ENCODE data around the gene C5orf47.

The C5orf47 gene

GRCh38 chr5:173988554-173989431 lies at the start of gene C5orf47:
C5orf47 (plus strand) TSS chr5:173989170; CDS start chr5:173989264, 94 bp downstream.
- DNase-seq (ENCODE audit: low read depth), result no peak

DNA sequence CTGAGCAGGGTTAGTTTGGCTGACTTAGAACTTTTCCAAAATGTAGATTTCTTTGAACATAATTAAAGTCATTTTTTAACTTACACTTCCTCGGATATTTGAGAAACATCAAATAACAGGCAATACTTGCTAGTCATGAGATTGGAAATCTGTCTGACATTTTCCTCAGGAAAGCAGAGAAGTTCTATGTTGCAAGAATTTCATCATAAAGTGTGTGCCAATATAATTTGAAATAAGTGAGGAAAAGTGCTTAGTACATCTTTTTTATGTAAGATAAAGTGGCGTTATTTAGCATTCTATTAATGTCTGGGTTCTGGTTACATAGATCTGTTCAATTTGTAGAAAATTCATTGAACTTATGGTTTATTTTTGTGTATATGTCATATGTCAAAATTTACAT lies 48.7 kb upstream of the C5orf47 start:
- no peak for DNase-seq (ENCODE audit: low read depth)

- no peak for DNase-seq (ENCODE audit: low read depth)
Measured at GRCh38 chr5:173941102-173941501, 47.9 kb upstream of the C5orf47 start.

DNA sequence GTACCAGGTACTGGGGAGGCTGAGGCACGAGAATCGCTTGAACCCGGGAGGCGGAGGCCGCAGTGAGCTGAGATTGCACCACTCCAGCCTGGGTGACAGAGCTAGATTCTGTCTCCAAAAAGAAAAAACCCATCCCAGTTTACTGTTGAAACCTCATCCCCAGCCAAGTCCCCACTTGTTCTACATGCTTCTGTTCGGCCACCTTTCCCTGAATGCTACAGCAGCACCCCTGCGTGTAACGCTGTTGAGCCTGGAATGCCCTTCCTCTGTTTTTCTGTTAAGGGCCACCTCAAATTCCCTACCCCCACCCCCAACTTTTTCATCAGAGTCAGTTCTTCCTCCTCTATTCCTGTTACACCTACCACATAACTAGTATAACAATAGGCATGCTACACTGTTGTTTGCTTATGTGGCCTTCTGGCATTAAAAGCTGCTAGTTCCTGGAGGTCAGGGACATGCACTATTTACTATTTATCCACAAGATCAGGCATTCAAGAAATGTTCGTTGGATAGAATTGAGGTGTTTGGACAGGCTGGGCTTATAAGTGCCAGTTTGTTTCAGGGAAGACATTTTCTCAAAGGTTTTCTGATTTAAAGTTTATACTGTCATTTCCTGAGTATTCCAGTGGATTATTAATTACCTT lies 47.1 kb upstream of the C5orf47 start:
- no peak for DNase-seq (ENCODE audit: low read depth)

- DNase-seq (ENCODE audit: low read depth), result no peak
Measured at GRCh38 chr5:173944511-173944910, 44.5 kb upstream of the C5orf47 start.

- no peak for DNase-seq (ENCODE audit: low read depth)
Measured at GRCh38 chr5:173945160-173945559, 43.8 kb upstream of the C5orf47 start.

GRCh38 chr5:173946323-173946722 lies 42.6 kb upstream of the C5orf47 start:
- DNase-seq (ENCODE audit: low read depth), result no peak

- DNase-seq (ENCODE audit: low read depth), result no peak
Measured at GRCh38 chr5:173950829-173951228, 38.1 kb upstream of the C5orf47 start.

DNA sequence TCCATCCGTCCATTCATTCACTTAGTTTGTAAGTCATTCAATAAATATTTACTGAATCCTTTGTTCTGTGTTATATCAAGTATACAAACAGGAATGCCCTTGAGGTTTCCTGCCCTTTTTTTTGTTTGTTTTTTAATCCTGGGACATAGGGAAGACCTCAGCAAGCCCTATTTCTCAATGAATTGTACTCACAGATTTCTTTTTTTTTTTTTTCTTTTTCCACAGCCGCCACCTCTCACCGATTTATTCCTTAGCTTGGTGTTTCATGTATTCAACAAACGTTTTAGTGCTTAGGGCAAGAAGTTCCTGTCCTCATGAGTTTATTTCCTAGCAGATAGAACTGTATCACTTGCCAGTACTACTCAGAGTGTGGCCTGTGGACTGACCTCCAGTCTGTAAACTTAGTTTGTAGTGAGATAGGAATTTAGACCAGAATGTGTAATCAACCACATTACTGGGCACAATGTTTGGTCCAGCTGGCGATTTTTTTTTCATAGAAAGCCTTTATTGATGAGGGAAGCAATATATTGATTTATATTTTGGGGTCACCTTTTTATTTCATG lies 35.4 kb upstream of the C5orf47 start:
- DNase-seq (ENCODE audit: low read depth), result no peak

DNA sequence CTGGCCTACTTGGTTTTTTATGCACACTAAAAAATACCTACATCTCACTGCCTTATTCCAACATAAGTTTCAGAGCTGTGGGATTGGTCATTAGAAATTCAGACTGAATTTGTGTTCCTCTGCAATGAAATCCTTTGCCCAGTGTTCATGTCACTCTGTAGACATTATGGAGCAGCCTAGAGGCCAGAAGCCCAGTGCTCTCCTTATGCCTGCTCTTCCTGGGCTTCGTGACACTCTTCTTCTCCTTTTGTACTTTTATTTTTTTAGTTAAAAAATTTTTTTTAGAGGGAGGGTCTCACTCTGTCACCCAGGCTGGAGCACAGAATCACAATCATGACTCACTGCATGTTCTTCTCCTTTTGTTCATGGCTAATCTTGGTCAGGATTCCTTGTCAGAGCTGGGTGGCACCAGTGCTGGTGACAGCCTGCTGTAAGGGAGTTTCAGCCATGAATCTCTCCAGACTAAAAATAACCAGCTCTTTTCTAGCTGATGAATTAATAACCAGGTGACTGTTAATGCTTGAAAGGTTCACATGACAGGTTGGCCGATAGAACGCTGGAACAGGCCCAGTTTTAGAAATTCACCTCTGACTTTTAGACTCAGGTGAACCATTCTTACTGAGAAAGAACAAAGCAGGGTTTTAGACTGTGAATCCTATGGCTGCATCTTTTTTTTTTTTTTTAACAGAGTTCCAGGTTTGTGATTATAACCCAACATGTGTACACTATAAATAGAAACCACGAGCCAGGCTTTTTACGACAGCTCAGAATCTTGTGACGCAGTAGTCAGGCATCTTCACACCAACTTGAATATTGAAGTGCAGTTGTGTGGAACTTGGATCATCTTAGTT lies 34.1 kb upstream of the C5orf47 start:
- DNase-seq (ENCODE audit: low read depth), result no peak

- DNase-seq (ENCODE audit: low read depth), result no peak
Measured at GRCh38 chr5:173960986-173961385, 28.0 kb upstream of the C5orf47 start.

- no peak for DNase-seq (ENCODE audit: low read depth)
Measured at GRCh38 chr5:173961418-173961817, 27.6 kb upstream of the C5orf47 start.

GRCh38 chr5:173962436-173962972 lies 26.5 kb upstream of the C5orf47 start:
- no peak for DNase-seq (ENCODE audit: low read depth)

GRCh38 chr5:173963182-173963838 lies 25.7 kb upstream of the C5orf47 start:
- DNase-seq (ENCODE audit: low read depth), result no peak

- no peak for DNase-seq (ENCODE audit: low read depth)
Measured at GRCh38 chr5:173963867-173964441, 25.0 kb upstream of the C5orf47 start.

GRCh38 chr5:173964506-173964905 lies 24.5 kb upstream of the C5orf47 start:
- DNase-seq (ENCODE audit: low read depth), result no peak

GRCh38 chr5:173967241-173967640 lies 21.7 kb upstream of the C5orf47 start:
- DNase-seq (ENCODE audit: low read depth), result no peak

DNA sequence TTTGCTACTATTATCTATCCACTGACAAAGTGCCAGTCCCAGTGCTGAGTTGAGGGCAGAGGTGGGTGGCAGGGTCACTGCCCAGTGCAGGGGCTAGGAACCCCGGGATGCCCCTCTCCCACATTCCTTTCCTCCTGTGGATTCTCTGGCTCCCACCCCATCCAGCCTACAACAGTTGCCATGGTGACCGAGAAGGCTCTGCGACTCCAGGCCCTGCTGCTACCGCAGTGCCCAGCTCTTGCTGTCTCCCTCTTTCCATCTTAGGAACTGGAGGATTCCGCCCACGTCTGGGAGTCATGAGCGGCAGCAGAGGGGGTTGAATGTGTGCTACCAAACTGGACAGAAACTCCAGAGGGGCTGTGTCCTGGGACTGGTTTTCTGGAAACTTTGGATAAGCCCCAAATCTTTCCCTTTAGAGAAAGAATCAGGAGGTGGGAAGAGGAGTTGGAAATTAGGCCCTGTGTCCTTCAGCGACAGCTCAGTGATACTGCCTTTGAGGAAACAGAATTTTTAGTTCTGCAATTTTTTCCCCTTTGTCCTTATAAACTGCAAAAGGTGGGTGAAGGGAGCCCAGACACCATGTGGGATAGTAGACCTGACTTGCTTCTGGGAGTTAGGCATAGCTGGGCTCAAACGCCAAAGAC lies 20.7 kb upstream of the C5orf47 start:
- no peak for DNase-seq (ENCODE audit: low read depth)

- no peak for DNase-seq (ENCODE audit: low read depth)
Measured at GRCh38 chr5:173969167-173970049, 19.6 kb upstream of the C5orf47 start.

Measured in stimulated activated CD4-positive, alpha-beta T cell treated with anti-CD3 and anti-CD28 coated beads, Interleukin-2, amount 100 ng/mL, for 4 hours (primary cell).